Right forelimb (tissue), 1 donor: ENCODE data around the gene TMEM38B.
"Not testable (repeated sequence)": the region's sequence is repeated elsewhere in the genome, so short reads cannot be mapped to it uniquely, and the experiment has no call there.

Experiments
- DNase-seq: peaks from one replicate; pipeline ENCODE4 v3.0.0-alpha.2; 2018

Gene TMEM38B

DNA sequence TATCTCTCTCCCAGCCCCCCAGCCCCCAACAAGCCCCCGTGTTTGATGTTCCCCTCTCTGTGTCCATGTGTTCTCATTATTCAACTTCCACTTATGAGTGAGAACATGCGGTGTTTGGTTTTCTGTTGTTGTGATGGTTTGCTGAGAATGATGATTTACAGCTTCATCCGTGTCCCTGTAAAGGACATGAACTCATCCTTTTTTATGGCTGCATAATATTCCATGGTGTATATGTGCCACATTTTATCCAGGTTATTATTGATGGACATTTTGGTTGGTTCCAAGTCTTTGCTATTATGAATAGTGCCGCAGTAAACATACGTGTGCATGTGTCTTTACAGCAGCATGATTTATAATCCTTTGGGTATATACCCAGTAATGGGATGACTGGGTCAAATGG lies 33.9 kb downstream of the TMEM38B start:
- not testable (repeated sequence) for DNase-seq

- not testable (repeated sequence) for DNase-seq
Measured at GRCh38 chr9:105731420-105731819, 37.1 kb downstream of the TMEM38B start.

GRCh38 chr9:105735366-105735765 lies 41.0 kb downstream of the TMEM38B start:
- DNase-seq: no peak

DNA sequence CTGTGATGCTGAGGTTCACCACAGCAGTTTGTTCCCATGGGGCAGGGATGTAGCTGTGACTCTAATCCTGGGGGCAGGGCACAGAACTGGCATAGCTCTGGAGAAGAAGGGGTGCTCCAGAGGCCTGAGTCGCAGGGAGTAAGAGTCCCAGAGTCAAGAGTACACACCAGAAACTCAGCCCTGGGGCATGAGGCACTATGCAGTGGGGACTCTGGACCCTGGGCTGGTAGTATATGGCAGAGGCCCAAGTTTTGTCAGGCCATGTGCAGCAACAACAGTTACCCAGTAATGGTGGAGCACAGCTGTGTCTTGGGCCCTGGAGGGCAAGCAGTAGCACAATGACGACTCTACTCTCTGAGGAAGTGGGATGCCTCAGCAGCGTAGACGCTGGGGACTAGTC lies 42.9 kb downstream of the TMEM38B start:
- no peak for DNase-seq

GRCh38 chr9:105742088-105742487 lies 47.7 kb downstream of the TMEM38B start:
- no peak for DNase-seq

GRCh38 chr9:105747325-105747724 lies 53.0 kb downstream of the TMEM38B start:
- DNase-seq: not testable (repeated sequence)

DNA sequence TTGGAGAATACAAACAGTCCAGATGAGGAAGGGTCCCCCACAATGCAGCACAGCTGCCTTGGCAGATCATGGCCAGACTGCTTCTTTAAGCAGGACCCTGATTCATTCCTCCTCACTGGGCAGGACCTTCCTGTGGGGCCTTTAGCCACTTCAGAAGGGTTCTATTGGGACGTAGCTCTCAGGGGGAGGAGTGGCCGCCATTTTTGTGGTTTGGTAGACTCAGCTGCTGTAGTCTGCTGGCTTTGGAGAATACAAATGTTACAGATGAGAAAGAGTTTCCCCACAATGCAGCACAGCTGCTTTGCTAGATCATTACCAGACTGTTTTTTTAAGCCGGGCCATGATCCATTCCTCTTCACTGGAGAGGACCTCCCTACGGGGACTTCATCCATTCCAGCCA lies 57.4 kb downstream of the TMEM38B start:
- no peak for DNase-seq

GRCh38 chr9:105757496-105758251 lies 63.3 kb downstream of the TMEM38B start:
- DNase-seq: no peak

DNA sequence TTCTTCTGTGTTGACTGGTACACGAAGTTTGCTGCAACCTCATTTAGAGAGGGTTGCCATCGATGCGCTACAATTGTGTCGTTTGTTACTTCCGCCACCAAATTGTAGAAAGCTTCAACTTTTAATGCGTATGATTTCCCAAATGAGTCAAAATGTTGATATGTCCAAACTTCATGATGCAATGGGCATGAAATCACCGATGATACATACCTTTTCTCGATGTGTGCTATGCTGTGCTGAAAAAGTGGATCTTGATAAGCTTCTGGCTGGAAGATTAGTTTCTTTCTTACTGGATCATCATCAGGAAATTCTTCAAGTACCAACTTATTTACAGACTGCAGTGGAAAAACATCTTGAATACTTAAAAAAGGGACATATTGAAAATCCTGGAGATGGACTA lies 65.7 kb downstream of the TMEM38B start:
- no peak for DNase-seq

GRCh38 chr9:105782561-105783494 lies 88.5 kb downstream of the TMEM38B start:
- DNase-seq: not testable (repeated sequence)

DNA sequence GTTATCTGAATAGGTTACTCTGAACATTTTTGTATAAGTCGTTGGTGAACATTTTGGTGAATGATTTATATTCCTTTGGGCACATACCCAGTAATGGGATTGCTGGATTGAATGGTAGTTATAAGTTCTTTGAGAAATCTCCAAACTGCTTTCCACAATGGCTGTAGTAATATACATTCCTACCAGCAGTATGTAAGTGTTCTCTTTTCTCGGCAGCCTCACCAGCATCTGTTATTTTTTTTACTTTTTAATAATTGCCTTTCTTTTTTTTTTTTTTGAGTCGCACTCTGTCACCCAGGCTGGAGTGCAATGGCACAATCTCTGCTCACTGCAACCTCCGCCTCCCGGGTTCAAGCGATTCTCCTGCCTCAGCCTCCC lies 89.1 kb downstream of the TMEM38B start:
- not testable (repeated sequence) for DNase-seq

DNA sequence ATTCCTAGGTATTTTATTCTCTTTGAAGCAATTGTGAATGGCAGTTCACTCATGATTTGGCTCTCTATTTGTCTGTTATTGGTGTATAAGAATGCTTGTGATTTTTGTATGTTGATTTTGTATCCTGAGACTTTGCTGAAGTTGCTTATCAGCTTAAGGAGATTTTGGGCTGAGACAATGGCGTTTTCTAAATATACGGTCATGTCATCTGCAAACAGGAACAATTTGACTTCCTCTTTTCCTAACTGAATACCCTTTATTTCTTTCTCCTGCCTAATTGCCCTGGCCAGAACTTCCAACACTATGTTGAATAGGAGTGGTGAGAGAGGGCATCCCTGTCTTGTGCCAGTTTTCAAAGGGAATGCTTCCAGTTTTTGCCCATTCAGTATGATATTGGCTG lies 92.5 kb downstream of the TMEM38B start:
- not testable (repeated sequence) for DNase-seq

DNA sequence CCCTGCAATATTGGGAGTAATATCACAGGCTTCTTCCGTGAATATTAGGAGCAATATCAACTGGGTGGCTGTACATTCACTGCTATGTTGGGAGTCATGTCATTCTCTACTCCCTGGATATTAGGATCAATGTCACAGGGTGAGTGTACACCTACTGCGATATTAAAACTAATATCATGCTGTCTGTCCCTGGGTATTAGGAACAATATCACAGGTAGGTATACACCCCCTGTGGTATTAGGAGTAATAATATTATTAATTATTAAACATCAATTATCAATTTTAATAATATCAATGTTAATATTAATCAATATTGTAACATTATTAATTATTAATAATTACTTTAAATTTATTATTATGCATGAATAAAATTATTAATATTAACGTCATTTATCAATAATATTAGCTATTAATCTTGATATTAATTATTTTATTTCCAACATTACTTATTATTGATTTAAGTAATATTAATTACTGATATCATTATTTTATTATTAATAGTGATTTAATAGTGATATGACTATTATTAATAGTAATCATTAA lies 121.9 kb downstream of the TMEM38B start:
- DNase-seq: no peak

GRCh38 chr9:105816981-105817380 lies 122.6 kb downstream of the TMEM38B start:
- no peak for DNase-seq

GRCh38 chr9:105818903-105819302 lies 124.6 kb downstream of the TMEM38B start:
- no peak for DNase-seq

GRCh38 chr9:105822814-105823213 lies 128.5 kb downstream of the TMEM38B start:
- no peak for DNase-seq
